ENCODE results near the gene EBF4. TPM values are rescaled to one million over a fixed set of nuclear protein-coding genes. Genes with fewer than 3 reads are reported as not detected.

Gene EBF4
- total RNA-seq, 2 donors from 2014 or later = 4.4 to 6.5 TPM

- intact Hi-C loops (cut with DNase I) = no loop called here
- no peak for DNase-seq
- ATAC-seq = no peak
These were observed 4.1 kb downstream of the EBF4 start for GRCh38 chr20:2696646-2697045.

- intact Hi-C loops (cut with DNase I) = no loop called here
- DNase-seq (no peak), ATAC-seq (no peak)
These were observed 5.2 kb downstream of the EBF4 start for GRCh38 chr20:2697768-2698167.

GRCh38 chr20:2698186-2698817 is 5.7 kb downstream of the EBF4 start:
- intact Hi-C loops (cut with DNase I) = no loop called here
- no peak for ATAC-seq
- DNase-seq = no peak

- ATAC-seq (no peak), DNase-seq (no peak)
- intact Hi-C loops (cut with DNase I) = no loop called here
These were observed 6.3 kb downstream of the EBF4 start for GRCh38 chr20:2698912-2699311.

- no peak for DNase-seq
- intact Hi-C loops (cut with DNase I) = no loop called here
These were observed 7.3 kb downstream of the EBF4 start for GRCh38 chr20:2699775-2700413.

GRCh38 chr20:2700913-2701620 is 8.5 kb downstream of the EBF4 start:
- DNase-seq = no peak
- intact Hi-C loops (cut with DNase I) = no loop called here
- no peak for ATAC-seq

More at GRCh38 chr20:2699775-2700413, 7.3 kb downstream of the EBF4 start:
- no peak for ATAC-seq

- ATAC-seq (no peak), DNase-seq (no peak)
- intact Hi-C loops (cut with DNase I) = no loop called here
These were observed 9.1 kb downstream of the EBF4 start for GRCh38 chr20:2701671-2702081.

GRCh38 chr20:2703716-2704475 is 11.3 kb downstream of the EBF4 start:
- ATAC-seq (no peak), DNase-seq (no peak)
- intact Hi-C loops (cut with DNase I) = no loop called here

- intact Hi-C loops (cut with DNase I) = no loop called here
- DNase-seq = no peak
- no peak for ATAC-seq
These were observed 13.5 kb downstream of the EBF4 start for GRCh38 chr20:2705931-2706645.

- DNase-seq = no peak
- intact Hi-C loops (cut with DNase I) = no loop called here
- ATAC-seq = no peak
These were observed 14.2 kb downstream of the EBF4 start for GRCh38 chr20:2706688-2707352.

GRCh38 chr20:2707353-2708072 is 14.9 kb downstream of the EBF4 start:
- DNase-seq (no peak), ATAC-seq (peak in 1 of 2 donors; percentile 31)
- intact Hi-C loops (cut with DNase I) = no loop called here

GRCh38 chr20:2708073-2708415 is 15.5 kb downstream of the EBF4 start:
- no peak for ATAC-seq
- intact Hi-C loops (cut with DNase I) = no loop called here

GRCh38 chr20:2708665-2709064 is 16.1 kb downstream of the EBF4 start:
- intact Hi-C loops (cut with DNase I) = no loop called here
- ATAC-seq = no peak
- no peak for DNase-seq

More at GRCh38 chr20:2708073-2708415, 15.5 kb downstream of the EBF4 start:
- DNase-seq = no peak

GRCh38 chr20:2709205-2709981 is 16.8 kb downstream of the EBF4 start:
- intact Hi-C loops (cut with DNase I) = no loop called here
- ATAC-seq (no peak), DNase-seq (no peak)

- intact Hi-C loops (cut with DNase I) = no loop called here
- DNase-seq = no peak
- no peak for ATAC-seq
These were observed 20.7 kb downstream of the EBF4 start for GRCh38 chr20:2713285-2713684.

GRCh38 chr20:2729251-2729713 is 36.7 kb downstream of the EBF4 start:
- no peak for ATAC-seq
- intact Hi-C loops (cut with DNase I) = no loop called here

GRCh38 chr20:2729791-2730190 is 37.2 kb downstream of the EBF4 start:
- DNase-seq (no peak), ATAC-seq (no peak)
- intact Hi-C loops (cut with DNase I) = no loop called here

More at GRCh38 chr20:2729251-2729713, 36.7 kb downstream of the EBF4 start:
- no peak for DNase-seq

All from left cardiac atrium (tissue), 4 donors.